Urothelium cell line (cell line): ENCODE measurements around the gene OR10A5.
"Not testable (repeated sequence)": the region's sequence is repeated elsewhere in the genome, so short reads cannot be mapped to it uniquely, and the experiment has no call there.

ENCODE experiments used
- DNase-seq: peaks from one replicate; pipeline ENCODE4 v3.0.0; 2011; ENCODE audit warnings: low spot score, mixed read lengths
- FAIRE-seq: peaks from 2 replicates; lab custom pipeline; 2011; peaks lifted over from hg19 to GRCh38; lab: Jason Lieb, UNC

The OR10A5 gene, protein sequence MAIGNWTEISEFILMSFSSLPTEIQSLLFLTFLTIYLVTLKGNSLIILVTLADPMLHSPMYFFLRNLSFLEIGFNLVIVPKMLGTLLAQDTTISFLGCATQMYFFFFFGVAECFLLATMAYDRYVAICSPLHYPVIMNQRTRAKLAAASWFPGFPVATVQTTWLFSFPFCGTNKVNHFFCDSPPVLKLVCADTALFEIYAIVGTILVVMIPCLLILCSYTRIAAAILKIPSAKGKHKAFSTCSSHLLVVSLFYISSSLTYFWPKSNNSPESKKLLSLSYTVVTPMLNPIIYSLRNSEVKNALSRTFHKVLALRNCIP

DNA sequence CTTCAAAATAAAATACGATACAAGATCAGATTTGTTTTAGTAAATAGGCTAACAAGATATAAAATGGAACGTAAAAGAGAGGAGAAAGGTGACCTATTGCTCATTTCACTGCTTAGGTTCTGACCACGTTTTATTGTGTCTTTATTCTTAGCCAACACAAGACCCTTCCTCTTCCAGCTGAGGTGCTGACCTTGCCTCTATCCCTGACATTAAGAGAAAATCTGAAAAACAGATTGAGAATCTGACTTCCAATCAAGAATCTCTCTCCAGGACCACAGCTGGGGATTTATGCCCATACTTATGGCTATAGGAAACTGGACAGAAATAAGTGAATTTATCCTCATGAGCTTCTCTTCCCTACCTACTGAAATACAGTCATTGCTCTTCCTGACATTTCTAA lies at the start of gene OR10A5:
Gene OR10A5, plus strand, starts transcription at position 301 of the 400 bp plus-strand sequence. Its CDS starts 0 bp downstream, at position 301.
- DNase-seq = no peak
- FAIRE-seq = no peak

DNA sequence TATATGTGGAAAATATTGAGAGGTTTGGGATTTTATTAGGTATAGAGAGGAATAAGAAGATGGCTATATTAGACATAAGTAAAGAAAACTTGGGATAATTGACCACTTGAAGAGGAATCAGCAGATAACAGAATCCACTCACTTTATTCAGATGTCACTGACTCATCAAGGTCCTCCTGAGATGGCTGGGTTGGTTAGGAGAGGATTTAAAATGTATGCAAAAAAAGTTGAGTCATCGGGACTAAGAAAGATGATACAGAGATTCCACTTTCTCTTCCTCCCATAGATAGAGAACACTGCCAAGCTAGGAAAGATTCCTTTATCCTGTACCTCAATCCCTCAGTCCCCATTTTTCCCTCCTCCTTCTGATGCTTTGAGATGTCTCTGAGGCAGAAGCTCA lies 46.1 kb upstream of the OR10A5 start, which contains the start of gene OR6A2:
Gene OR6A2, minus strand, starts transcription at position 288 of the 400 bp plus-strand sequence. CDS start 3,981 bp downstream, outside the sequence.
- FAIRE-seq (no peak), DNase-seq (peak; percentile 11)

DNA sequence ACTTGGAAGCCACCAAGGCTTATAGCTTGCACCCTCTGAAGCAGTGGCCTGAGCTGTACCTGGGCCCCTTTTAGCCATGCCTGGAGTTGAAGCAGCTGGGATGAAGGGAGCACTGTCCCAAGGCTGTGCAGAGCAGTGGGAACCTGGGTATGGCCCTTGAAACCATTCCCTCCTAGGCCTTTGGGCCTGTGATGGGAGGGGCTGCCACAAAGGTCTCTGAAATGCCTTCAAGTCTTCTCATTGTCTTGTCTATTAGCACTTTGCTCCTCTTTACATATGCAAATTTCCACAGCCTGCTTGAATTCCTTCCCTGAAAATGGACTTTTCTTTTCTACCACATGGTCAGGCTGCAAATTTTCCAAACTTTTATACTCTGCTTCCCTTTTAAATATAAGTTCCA lies 44.4 kb upstream of the OR10A5 start:
- FAIRE-seq, DNase-seq: not testable (repeated sequence)

DNA sequence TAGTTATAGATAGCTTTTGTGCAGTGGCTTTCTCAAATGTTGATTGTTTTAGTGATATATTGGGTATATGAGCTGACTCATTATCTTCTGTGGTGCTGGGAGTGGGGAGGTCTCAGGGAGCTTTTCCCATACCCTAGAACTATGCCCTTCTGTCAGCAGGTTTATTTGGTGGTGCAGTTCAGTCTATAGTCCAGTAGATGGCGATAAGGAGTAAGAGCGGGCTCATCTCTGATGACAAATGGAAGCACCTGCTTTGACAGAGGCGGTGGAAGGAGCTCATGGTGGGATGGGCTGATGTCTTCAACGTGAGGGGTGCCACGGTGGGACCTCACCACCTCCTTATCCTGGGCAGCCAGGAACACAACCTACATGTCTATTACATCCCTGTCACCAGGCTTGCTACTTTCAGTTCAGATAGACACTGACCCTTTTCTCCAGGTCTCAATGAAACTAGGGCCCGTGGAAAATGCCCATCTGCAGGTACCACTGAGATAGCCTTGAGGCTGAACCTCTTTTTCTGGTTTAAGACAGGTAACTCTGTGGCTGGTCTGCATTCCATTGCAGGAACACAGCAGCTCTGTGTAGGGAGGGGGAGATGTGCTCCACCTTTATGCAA lies 33.0 kb upstream of the OR10A5 start:
- DNase-seq (peak; percentile 59), FAIRE-seq (no peak)

DNA sequence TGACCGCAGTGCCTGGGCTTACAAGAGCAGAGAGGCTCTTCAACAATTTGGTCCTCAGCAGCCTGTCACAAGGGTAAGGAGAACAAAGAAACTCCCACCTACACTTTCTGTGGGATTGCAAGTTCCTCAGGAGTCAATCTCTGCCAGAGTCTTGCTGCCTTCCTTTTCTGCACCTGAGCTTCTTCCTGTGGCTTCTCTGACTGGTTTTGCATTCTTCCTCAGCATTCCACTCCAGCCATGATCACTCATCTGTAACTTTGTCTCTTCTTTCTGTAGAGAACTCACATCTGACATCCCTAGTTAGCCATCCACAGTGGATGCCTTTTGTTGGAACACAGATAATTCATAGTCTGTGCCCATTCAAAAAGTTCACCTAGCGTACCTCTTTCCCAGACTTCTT lies 31.8 kb upstream of the OR10A5 start:
- no peak for FAIRE-seq
- DNase-seq = no peak

DNA sequence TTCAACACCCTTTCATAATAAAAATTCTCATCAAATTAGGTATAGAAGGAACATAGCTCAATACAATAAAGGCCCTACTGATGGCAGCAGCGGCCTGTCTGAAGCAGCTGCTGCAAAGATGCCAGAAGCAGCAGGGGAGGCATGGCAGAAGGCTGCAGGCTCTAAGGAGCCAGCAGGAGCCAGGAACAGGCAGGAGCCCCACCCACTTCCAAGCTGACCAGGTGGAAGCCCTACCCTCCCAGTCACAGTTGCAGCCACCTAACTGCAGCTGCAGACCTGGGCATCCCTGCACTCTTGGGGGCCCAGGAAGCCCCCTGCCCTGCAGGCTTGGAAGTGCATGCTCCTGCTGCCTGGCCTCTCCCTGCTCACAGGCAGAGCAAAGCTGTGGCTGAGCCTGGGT lies 27.8 kb upstream of the OR10A5 start:
- FAIRE-seq (no peak), DNase-seq (no peak)

DNA sequence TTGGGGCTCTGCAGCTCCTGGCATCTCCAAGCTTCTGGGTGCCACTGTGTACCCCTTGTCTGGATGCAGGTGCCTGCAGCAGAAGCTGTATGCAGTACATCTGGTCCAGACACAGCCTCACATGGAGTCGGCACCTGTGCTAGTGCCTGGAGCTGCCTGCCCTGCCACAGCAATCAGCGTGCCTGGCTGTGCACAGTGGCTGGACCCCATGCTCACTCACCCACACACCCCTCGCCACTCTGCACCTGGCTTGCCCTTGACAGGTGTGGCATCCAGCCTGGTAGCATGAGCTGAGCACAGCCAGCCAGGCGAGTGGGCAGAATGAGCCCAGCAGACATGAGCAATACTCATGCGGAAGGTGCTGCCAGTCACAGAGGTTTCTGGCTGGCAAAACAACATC lies 26.5 kb upstream of the OR10A5 start:
- no peak for FAIRE-seq
- no peak for DNase-seq

DNA sequence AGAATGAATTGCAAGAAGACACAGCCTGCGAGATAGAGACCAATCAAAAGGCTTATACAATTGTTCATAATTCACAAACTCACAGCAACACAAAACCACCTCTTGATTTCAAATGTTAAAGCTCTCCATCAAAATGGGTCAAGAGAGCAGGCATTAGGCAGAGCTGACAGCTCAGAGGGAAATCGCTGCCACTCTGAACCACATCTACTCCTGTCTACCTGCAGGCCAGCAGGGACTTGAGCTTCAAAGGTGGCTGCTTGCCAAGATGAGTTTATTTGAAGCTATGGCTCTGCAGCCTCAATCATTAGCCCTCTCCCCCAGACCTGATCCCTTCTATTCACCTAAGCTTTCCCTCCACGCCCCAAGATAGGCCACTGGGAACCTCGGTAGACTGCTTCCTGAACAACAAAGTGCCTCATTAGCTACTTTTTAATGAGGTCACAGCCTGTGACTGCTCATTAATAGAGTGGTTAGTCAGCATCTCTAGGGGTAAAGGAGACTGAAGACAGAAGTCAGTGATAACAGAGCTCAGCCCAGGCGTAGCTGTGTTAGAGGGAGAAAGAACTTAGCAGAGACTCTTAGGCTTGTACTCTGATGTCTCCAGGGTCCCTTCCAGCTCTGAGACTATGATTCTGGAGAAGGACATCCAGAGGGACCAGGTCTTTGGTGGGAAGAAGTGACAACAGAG lies 21.2 kb upstream of the OR10A5 start:
- DNase-seq = no peak
- no peak for FAIRE-seq

DNA sequence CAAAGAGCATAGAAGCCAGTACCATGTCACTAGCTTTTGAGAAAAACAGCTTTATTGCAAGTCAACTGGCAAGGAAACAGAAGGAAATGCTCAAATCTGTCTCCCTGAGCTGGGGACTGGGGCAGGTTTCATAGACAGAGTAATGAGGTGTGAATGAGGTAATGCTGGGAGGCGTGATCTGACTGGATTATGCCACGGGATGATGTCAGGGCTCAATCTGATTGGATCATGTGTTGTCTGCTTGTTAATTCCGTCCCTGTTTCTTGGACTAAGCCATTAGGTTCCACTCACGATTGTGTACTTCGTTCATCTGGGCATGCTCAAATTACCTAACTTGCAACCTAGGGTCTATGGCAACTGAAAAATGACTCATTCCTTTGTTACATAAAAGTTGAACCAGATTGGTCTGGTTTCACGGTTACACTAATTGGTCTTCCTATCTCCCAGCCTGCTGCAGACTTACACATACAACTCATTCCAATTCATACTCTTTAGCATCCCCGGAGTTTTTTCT lies 20.2 kb upstream of the OR10A5 start:
- DNase-seq (peak; percentile 23), FAIRE-seq (no peak)

DNA sequence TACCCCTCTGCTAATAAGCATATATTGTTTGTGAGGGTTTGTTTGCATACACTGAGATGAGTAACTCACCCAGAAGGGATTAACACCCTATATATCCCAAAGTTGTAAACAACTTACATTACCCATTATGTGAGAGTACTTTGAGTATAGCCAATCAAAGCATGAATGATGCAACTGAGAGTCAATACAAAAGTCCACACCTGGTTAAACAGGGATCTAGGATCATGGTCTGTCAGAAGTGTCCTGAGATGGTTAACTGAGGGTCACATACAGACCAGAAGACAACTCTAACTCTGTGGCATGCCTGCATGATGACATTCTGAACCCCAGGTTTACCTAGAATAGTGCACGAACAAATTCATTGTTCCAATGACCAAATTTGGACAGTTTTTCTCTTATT lies 17.4 kb upstream of the OR10A5 start:
- no peak for FAIRE-seq
- no peak for DNase-seq

DNA sequence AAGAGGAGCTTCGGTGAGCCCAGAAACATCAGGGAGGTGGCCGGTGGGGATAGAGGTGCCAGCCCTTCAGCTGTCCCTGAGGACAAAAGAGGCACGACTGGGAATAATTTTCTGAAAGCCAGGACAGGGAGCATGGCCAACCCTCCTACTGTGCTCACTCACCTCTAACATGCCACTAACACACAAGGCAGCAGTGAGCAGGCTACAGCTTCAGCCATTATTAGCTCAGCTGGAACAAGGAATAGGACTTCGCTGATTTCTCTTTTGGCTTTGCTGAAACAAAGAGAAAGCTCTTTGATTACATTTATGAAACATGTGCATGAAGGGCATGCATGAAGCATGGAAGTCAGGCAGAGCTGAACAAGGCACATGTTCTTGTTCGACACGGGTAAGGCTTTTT lies 12.1 kb upstream of the OR10A5 start:
- no peak for FAIRE-seq

DNA sequence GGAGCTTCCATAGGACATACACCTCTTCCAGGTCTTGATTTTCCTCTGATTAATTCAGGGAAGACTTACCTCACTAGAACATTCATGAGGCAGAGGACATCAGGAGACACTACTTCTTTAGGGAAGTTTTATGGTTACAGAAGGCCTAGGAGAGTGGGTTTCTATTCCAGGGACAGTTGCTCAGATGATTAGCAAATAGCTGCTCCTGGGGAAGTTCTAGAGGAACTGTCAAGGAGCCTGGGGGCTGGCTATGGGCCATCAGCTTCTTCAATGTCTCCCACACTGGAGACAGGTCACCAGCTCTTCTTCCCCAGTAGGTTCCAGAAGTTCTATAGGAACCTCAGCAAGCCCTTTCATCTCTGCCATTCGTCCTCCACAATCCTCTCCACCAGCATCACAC lies 11.5 kb upstream of the OR10A5 start:
- no peak for DNase-seq
- no peak for FAIRE-seq

More for the DNA sequence above, 12.1 kb upstream of the OR10A5 start:
- no peak for DNase-seq

DNA sequence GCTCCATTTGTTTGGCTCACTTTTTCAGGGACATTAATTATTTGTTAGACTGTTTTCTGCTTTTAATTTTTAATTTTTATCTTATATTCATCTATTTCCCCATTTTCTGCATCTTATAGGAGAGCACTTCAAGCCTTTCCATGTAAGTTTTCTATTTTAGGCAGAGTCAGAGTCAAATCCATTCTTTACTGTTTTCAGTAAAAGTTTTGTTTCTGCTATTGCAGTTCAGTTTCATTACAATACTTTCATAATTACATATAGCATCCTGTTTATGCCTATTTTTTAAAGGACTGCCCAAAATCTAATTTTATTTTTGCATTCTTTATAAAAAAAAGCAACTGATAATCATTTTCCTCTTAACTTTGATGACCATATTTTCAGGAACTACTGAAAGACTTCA lies 3.8 kb upstream of the OR10A5 start:
- no peak for FAIRE-seq
- no peak for DNase-seq

DNA sequence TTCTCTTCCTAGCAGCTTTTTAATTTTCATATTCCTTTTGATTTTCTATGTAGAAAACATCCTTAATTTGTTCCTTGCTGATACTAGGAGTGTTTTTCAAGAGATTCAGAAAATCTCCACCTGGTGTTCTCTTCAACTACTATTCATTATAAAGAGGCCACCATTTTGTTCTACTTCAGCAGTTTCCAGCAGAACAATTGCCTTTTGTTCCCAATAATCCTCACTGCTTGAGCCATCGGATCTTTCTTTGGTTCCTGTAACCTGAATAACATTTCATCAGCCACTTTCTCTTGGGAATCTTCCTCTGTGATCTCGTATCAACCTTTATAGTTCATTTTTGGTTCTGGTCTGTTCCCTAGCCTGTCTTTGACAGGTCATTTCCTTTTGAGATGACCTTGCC lies 1.8 kb upstream of the OR10A5 start:
- FAIRE-seq = no peak
- DNase-seq = no peak

DNA sequence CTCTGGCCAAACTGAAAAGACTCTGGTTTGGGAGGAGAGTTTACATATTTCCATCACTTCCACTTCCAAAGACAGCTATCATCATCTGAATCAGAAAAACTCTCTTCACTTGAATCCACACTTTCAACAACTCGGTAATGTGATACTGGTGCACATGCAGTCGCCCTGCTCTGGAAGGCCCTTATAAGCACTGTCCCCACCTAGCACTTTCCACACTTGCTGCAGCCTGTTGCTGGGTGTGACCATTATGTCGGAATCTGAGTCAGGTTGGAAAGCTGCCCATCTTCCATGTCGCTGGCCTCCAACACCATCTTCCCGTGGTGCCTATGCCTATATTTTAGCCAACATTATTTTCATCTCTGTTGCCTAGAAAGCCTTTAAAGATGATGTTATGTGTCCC lies 1.1 kb upstream of the OR10A5 start:
- no peak for DNase-seq
- no peak for FAIRE-seq

DNA sequence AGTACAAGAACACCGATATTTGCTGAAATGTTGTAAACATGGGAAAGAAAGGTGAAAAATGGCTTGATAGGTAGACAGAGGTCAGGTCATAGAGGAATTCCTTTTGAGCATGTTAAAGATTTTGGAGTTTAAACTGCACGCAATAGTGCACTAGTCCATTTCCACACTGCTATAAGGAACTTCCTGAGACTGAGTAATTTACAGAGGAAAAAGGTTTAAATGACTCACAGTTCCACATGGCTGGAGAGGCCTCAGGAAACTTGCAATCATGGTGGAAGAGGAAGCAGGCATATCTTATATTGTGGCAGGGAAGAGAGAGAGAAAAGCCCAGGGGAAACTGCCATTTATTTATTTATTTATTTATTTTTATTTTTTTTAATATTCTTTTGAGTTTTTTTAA lies 5.0 kb downstream of the OR10A5 start:
- DNase-seq (no peak), FAIRE-seq (no peak)

DNA sequence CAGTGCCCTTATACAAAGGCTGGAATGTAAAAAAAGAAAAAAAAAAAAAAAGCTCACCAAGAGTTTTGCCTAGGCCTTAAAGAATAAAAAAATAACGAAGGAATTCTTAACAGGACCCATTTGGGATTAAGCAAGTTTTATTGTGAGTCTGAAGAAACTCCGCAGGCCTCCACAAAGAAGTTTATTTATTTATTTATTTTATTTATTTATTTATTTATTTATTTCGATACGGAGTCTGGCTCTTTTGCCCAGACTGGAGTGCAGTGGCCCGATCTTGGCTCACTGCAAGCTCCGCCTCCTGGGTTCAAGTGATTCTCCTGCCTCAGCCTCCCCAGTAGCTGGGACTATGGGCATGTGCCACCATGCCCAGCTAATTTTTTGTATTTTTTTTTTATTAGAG lies 9.3 kb downstream of the OR10A5 start:
- not testable (repeated sequence) for DNase-seq, FAIRE-seq

DNA sequence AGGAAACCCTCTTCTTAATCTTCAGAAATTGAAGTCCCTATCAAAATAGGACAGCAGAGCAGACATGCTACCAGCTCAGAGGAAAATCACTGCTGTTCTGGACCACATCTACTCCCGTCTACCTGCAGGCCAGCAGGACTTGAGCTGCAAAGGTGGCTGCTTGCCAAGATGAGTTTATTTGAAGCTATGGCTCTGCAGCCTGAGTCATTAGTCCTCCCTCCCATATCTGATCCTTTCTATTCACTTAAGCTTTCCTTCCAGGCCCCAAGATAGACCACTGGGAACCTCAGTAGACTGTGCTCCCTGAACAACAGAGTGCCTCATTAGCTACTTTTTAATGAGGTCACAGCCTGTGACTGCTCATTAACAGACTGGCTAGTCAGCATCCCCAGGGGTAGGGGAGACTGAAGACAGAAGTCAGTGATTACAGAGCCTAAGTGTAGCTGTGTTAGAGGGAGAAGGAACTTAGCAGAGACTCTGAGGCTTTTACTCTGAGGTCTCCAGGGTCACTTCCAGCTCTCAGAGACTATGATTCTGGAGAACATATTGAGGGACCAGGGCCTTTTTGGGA lies 10.6 kb downstream of the OR10A5 start:
- DNase-seq (peak; percentile 28), FAIRE-seq (no peak)

DNA sequence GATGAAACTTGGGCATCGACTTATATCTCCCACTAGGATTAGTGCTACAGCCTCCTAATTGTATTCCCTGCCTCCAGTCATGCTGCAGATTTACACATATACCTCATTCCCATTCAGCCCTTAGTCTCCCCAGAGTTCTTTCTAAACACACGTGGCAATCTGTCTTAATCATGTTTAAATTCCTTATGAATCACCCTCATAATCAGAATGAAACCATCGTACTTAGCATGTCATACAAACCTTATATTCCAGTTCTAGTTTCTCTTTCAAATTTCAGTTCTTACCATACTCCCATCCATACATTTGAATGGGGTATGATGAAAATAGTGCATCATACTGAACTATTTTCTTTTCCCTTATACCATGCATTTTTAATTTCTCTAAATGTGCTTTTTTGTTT lies 11.4 kb downstream of the OR10A5 start:
- FAIRE-seq = no peak
- no peak for DNase-seq

DNA sequence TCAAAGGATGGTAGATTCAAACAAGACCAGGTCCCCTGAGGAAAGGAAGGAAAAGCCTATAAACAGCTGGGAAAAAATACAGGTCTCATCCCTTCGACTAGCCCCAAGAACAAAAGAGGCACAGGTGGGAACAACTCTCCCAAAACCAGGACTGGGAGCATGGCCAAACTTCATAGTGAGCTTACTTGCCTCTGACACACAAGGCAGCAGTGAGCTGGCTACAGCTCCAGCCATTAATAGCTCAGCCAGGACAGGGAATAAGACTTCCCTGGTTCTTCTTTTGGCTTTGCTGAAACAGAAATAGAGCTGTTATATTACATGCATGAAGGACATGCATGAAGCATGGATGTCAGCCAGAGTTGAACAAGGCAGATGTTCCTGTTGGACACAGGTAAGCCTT lies 17.5 kb downstream of the OR10A5 start, which contains the start of gene OR10A2:
Gene OR10A2, plus strand, starts transcription at position 97 of the 400 bp plus-strand sequence. CDS start 6,698 bp downstream, outside the sequence.
- DNase-seq = no peak

DNA sequence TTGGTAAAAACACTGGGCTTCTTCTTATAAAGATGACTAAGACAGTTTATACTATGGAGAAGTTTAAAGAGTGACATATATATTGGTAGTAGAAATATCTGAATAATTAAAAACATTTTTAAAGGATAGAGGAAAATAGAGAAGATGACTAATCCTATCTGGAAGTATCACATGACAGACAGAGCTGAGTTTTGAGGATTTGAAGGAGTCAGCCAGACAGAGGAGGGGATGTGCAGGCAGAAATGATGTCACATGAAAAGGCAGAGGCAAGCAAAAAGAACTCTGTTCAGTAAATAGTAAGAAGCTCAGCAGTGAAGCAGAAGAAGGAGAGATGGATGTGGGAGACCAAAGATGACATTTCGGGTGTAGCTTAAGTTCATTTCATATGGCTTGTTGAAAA lies 19.0 kb downstream of the OR10A5 start:
- DNase-seq (no peak), FAIRE-seq (no peak)

More for the DNA sequence above, 17.5 kb downstream of the OR10A5 start, which contains the start of gene OR10A2:
- FAIRE-seq = no peak
